Sigmoid colon (tissue), 4 donors: ENCODE data around the gene ERN2.

Source experiments
- POLR2AphosphoS5 ChIP-seq, 4 donors: sonication (generic); formaldehyde crosslinking; IDR thresholded peaks; one replicate each; pipeline ENCODE4 v1.6.1; 2017; ENCODE audit warnings: antibody characterized with exemption in 4 of 4
- TF ChIP-seq, protein P1 (sequence below), 4 experiments: fragments of 450-650 bp in 3 of 4; fragments of 200-600 bp in 1 of 4; IDR thresholded peaks; one replicate each; pipeline ENCODE4 v1.5.1; 2016 to 2019; ENCODE audit warnings: antibody characterized with exemption in 4 of 4, mild to moderate bottlenecking in 3 of 4, moderate library complexity in 2 of 4

DNA sequence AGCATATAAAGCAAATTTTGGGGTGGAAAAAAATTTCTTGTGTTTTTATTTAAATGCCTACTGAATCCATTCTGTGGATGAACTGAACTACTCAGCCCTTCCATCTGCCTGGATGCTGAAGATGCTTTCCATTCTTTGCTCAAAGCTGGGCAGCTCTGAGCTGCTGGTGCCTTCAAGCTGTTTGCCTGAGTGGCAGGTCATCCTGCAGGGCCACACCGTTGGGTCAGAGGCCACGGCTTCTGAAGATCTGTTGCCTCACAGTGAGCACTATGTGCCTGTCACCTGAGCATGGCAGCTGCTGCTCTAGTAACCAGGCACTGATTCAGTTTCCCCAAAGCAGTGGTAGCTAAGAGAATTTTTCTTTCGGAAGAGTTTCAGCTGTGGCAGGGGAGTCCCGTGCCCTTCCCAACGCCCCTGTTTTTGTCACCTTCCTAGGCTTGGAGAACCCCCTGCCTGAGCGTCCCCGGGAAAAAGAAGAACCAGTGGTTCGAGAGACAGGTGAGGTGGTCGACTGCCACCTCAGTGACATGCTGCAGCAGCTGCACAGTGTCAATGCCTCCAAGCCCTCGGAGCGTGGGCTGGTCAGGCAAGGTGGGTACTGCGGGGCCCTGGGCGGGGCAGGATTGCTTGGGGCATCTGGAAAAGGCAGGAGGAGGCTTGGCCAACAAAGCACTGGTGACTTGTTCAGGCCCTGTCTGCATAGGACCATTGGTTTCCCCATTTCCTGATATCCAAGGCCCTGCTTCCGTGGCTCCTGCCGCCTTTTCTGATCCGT lies 25.8 kb downstream of the ERN2 start:
- TF ChIP-seq, protein P1, sequence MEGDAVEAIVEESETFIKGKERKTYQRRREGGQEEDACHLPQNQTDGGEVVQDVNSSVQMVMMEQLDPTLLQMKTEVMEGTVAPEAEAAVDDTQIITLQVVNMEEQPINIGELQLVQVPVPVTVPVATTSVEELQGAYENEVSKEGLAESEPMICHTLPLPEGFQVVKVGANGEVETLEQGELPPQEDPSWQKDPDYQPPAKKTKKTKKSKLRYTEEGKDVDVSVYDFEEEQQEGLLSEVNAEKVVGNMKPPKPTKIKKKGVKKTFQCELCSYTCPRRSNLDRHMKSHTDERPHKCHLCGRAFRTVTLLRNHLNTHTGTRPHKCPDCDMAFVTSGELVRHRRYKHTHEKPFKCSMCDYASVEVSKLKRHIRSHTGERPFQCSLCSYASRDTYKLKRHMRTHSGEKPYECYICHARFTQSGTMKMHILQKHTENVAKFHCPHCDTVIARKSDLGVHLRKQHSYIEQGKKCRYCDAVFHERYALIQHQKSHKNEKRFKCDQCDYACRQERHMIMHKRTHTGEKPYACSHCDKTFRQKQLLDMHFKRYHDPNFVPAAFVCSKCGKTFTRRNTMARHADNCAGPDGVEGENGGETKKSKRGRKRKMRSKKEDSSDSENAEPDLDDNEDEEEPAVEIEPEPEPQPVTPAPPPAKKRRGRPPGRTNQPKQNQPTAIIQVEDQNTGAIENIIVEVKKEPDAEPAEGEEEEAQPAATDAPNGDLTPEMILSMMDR (IDR thresholded peaks at IDR 0.05) = no peak
- no peak for TF ChIP-seq POLR2AphosphoS5 (IDR thresholded peaks at IDR 0.05)
